H7 (cell line): ENCODE measurements around the gene DHTKD1. TPM values are rescaled to one million over a fixed set of nuclear protein-coding genes. Genes with fewer than 3 reads are reported as not detected.
"Not testable (repeated sequence)": the region's sequence is repeated elsewhere in the genome, so short reads cannot be mapped to it uniquely, and the experiment has no call there.

Experiments used
- DNase-seq: peaks from one replicate; pipeline ENCODE4 v3.0.0; 2012
- H3K27me3 ChIP-seq: 2 replicates; pipeline ENCODE4 v1.6.0; 2011; ENCODE audit warnings: mild to moderate bottlenecking, low read length; ENCODE audit not compliant: control insufficient read depth, insufficient read depth
- H3K36me3 ChIP-seq: replicated peaks from 2 replicates; pipeline ENCODE4 v1.5.1; 2011; ENCODE audit warnings: low read length; ENCODE audit not compliant: control insufficient read depth, insufficient read depth
- H3K4me3 ChIP-seq: 2 replicates; pipeline ENCODE4 v1.5.1; 2011; ENCODE audit warnings: low read depth, mild to moderate bottlenecking, control low read depth, low read length, moderate library complexity; ENCODE audit not compliant: insufficient read depth
- total RNA-seq: library from RNA; depleted of rRNA; stranded (reverse); fragments of >200 nt; shearing (Covaris generic); gene quantifications from 2 replicates; pipeline ENCODE4 v1.2.3, GENCODE V29; 2014

Gene DHTKD1
- total RNA-seq, 1 experiment from 2014 or later: 59.4 TPM

GRCh38 chr10:12048547-12048946, 20.2 kb upstream of the DHTKD1 start:
- no peaks in the 10 kb centered on the region for H3K36me3 ChIP-seq
- DNase-seq: no peak
- no peak overlapping the region for H3K4me3 ChIP-seq
- no peaks in the 10 kb centered on the region for H3K27me3 ChIP-seq

GRCh38 chr10:12050528-12050927, 18.2 kb upstream of the DHTKD1 start:
- Histone ChIP-seq H3K36me3 (no peaks in the 10 kb centered on the region), H3K27me3 (no peaks in the 10 kb centered on the region), H3K4me3 (no peak overlapping the region)
- DNase-seq: no peak

- DNase-seq: no peak
- Histone ChIP-seq H3K36me3 (no peaks in the 10 kb centered on the region), H3K4me3 (no peak overlapping the region), H3K27me3 (no peaks in the 10 kb centered on the region)
Observed at GRCh38 chr10:12051241-12051640, 17.5 kb upstream of the DHTKD1 start.

- DNase-seq: no peak
- Histone ChIP-seq H3K36me3 (no peaks in the 10 kb centered on the region), H3K27me3 (no peaks in the 10 kb centered on the region), H3K4me3 (no peak overlapping the region)
Observed at GRCh38 chr10:12055732-12056131, 13.0 kb upstream of the DHTKD1 start.

- no peak for DNase-seq
- H3K36me3 ChIP-seq: no peaks in the 10 kb centered on the region
- H3K4me3 ChIP-seq: no peak overlapping the region
- H3K27me3 ChIP-seq: no peaks in the 10 kb centered on the region
Observed at GRCh38 chr10:12056748-12057147, 12.0 kb upstream of the DHTKD1 start.

GRCh38 chr10:12061124-12061523, 7.6 kb upstream of the DHTKD1 start:
- DNase-seq: no peak
- no peaks in the 10 kb centered on the region for H3K36me3 ChIP-seq
- H3K4me3 ChIP-seq: no peak overlapping the region
- H3K27me3 ChIP-seq: no peaks in the 10 kb centered on the region

- DNase-seq: no peak
- no peak overlapping the region for H3K4me3 ChIP-seq
- no peaks in the 10 kb centered on the region for H3K36me3 ChIP-seq
- H3K27me3 ChIP-seq: no peaks in the 10 kb centered on the region
Observed at GRCh38 chr10:12062754-12063482, 5.8 kb upstream of the DHTKD1 start.

- no peak for DNase-seq
- Histone ChIP-seq H3K36me3 (no peaks in the 10 kb centered on the region), H3K4me3 (no peak overlapping the region), H3K27me3 (no peaks in the 10 kb centered on the region)
Observed at GRCh38 chr10:12063483-12063818, 5.3 kb upstream of the DHTKD1 start.

- no peak for DNase-seq
- H3K4me3 ChIP-seq: no peak overlapping the region
- no peaks in the 10 kb centered on the region; the same call in 1 of the 2 replicates for H3K36me3 ChIP-seq
- H3K27me3 ChIP-seq: no peaks in the 10 kb centered on the region
Observed at GRCh38 chr10:12067336-12067735, 1.4 kb upstream of the DHTKD1 start.

- not testable (repeated sequence) for H3K36me3 ChIP-seq, H3K4me3 ChIP-seq, DNase-seq, H3K27me3 ChIP-seq
Observed at GRCh38 chr10:12071441-12071840, 2.7 kb downstream of the DHTKD1 start.

- Histone ChIP-seq H3K27me3 (no peaks in the 10 kb centered on the region), H3K4me3 (no peak overlapping the region), H3K36me3 (peaks cover 3% of the 10 kb centered on the region)
- no peak for DNase-seq
Observed at GRCh38 chr10:12073526-12073925, 4.8 kb downstream of the DHTKD1 start.

GRCh38 chr10:12077580-12078180, 8.9 kb downstream of the DHTKD1 start:
- H3K27me3 ChIP-seq: no peaks in the 10 kb centered on the region
- peaks cover 5% of the 10 kb centered on the region for H3K36me3 ChIP-seq
- no peak for DNase-seq
- H3K4me3 ChIP-seq: no peak overlapping the region

GRCh38 chr10:12081470-12081869, 12.7 kb downstream of the DHTKD1 start:
- peaks cover 12% of the 10 kb centered on the region for H3K36me3 ChIP-seq
- no peaks in the 10 kb centered on the region for H3K27me3 ChIP-seq
- H3K4me3 ChIP-seq: no peak overlapping the region
- DNase-seq: peak; percentile 56

- H3K36me3 ChIP-seq: peaks cover 13% of the 10 kb centered on the region
- H3K4me3 ChIP-seq: no peak overlapping the region
- H3K27me3 ChIP-seq: no peaks in the 10 kb centered on the region
- DNase-seq: no peak
Observed at GRCh38 chr10:12081879-12082557, 13.3 kb downstream of the DHTKD1 start.

- peaks cover 43% of the 10 kb centered on the region for H3K36me3 ChIP-seq
- no peak overlapping the region for H3K4me3 ChIP-seq
- no peaks in the 10 kb centered on the region for H3K27me3 ChIP-seq
- DNase-seq: no peak
Observed at GRCh38 chr10:12088919-12089318, 20.2 kb downstream of the DHTKD1 start.
